Embryonic facial prominence (tissue), 1 donor: ENCODE data around the gene FAM168A.
"Not testable (repeated sequence)": the region's sequence is repeated elsewhere in the genome, so short reads cannot be mapped to it uniquely, and the experiment has no call there.

Experiments used
- DNase-seq: peaks from one replicate; pipeline ENCODE4 v3.0.0-alpha.2; 2016; ENCODE audit errors: extremely low spot score

Gene FAM168A

GRCh38 chr11:73596547-73596946 lies 1.4 kb downstream of the FAM168A start:
- no peak for DNase-seq

GRCh38 chr11:73592640-73593039 lies 5.3 kb downstream of the FAM168A start:
- no peak for DNase-seq

- DNase-seq = no peak
Measured at GRCh38 chr11:73591743-73592142, 6.2 kb downstream of the FAM168A start.

- DNase-seq = no peak
Measured at GRCh38 chr11:73590991-73591390, 6.9 kb downstream of the FAM168A start.

- DNase-seq = no peak
Measured at GRCh38 chr11:73586791-73587190, 11.1 kb downstream of the FAM168A start.

GRCh38 chr11:73585834-73586575 lies 11.9 kb downstream of the FAM168A start:
- DNase-seq = no peak

GRCh38 chr11:73584831-73585230 lies 13.1 kb downstream of the FAM168A start:
- no peak for DNase-seq

GRCh38 chr11:73582653-73583052 lies 15.3 kb downstream of the FAM168A start:
- DNase-seq = no peak

GRCh38 chr11:73580749-73581148 lies 17.2 kb downstream of the FAM168A start:
- DNase-seq = not testable (repeated sequence)

GRCh38 chr11:73579641-73580434 lies 18.1 kb downstream of the FAM168A start:
- no peak for DNase-seq

- DNase-seq = no peak
Measured at GRCh38 chr11:73578592-73579185, 19.2 kb downstream of the FAM168A start.

GRCh38 chr11:73577496-73577917 lies 20.4 kb downstream of the FAM168A start:
- no peak for DNase-seq

GRCh38 chr11:73576185-73576614 lies 21.7 kb downstream of the FAM168A start:
- DNase-seq = no peak

- DNase-seq = not testable (repeated sequence)
Measured at GRCh38 chr11:73571982-73572381, 25.9 kb downstream of the FAM168A start.

- DNase-seq = no peak
Measured at GRCh38 chr11:73570415-73571114, 27.3 kb downstream of the FAM168A start.

- DNase-seq = no peak
Measured at GRCh38 chr11:73566977-73567755, 30.7 kb downstream of the FAM168A start.

GRCh38 chr11:73566422-73566821 lies 31.5 kb downstream of the FAM168A start:
- DNase-seq = no peak

GRCh38 chr11:73565804-73566203 lies 32.1 kb downstream of the FAM168A start:
- DNase-seq = no peak

- DNase-seq = no peak
Measured at GRCh38 chr11:73564903-73565302, 33.0 kb downstream of the FAM168A start.

GRCh38 chr11:73563539-73564200 lies 34.2 kb downstream of the FAM168A start:
- DNase-seq = no peak

GRCh38 chr11:73559743-73560142 lies 38.2 kb downstream of the FAM168A start:
- no peak for DNase-seq
